Adrenal gland (tissue), 12 donors: Measurements from ENCODE around the gene CNTLN. TPM values are rescaled to one million over a fixed set of nuclear protein-coding genes. Genes with fewer than 3 reads are reported as not detected.
"Not testable (repeated sequence)": the region's sequence is repeated elsewhere in the genome, so short reads cannot be mapped to it uniquely, and the experiment has no call there.

Experiments used
- DNase-seq, 7 donors: peaks; one replicate each; pipeline ENCODE4 v3.0.0-alpha.2; 2019 to 2020
- H3K27ac ChIP-seq, 5 donors: fragments of 200-600 bp; sonication (generic) in 4 of 5; 1 replicate in 3 of 5; 2 replicates in 2 of 5; pipeline versions ENCODE4 v1.5.1 to v1.8.0; 2016 to 2020; ENCODE audit warnings: mild to moderate bottlenecking in 1 of 5
- H3K27me3 ChIP-seq: fragments of 200-600 bp; 2 replicates; pipeline ENCODE4 v1.8.0; 2021
- H3K36me3 ChIP-seq, 2 donors: fragments of 200-600 bp; replicated peaks in 1 of 2; 1 replicate in 1 of 2; 2 replicates in 1 of 2; pipeline versions ENCODE4 v1.5.1 to v1.8.0; 2018 to 2022
- H3K4me1 ChIP-seq, 2 donors: fragments of 200-600 bp; replicated peaks in 1 of 2; 1 replicate in 1 of 2; 2 replicates in 1 of 2; pipeline versions ENCODE4 v1.5.1 to v1.8.0; 2018 to 2021
- H3K4me3 ChIP-seq, 4 donors: fragments of 200-600 bp; sonication (generic) in 3 of 4; one replicate each; pipeline ENCODE4 v1.5.1; 2016 to 2018
- H3K9me3 ChIP-seq, 3 donors: fragments of 200-600 bp; sonication (generic) in 1 of 3; replicated peaks in 1 of 3; 1 replicate in 2 of 3; 2 replicates in 1 of 3; pipeline versions ENCODE4 v1.5.1 to v1.8.0; 2016 to 2021
- POLR2A ChIP-seq, 2 donors: fragments of 450-650 bp; IDR thresholded peaks; one replicate each; pipeline ENCODE4 v1.6.1; 2017; ENCODE audit warnings: antibody characterized with exemption in 2 of 2, mild to moderate bottlenecking in 2 of 2, moderate library complexity in 1 of 2
- WGBS, 4 donors: extraction: QIAGEN DNeasy Blood & Tissue Kit in 2 of 4; methylation state at CpG; one replicate each; pipeline versions ENCODE4 v1.1.5 to v1.1.7; 2013 to 2017; 5-methylcytosine and 5-hydroxymethylcytosine counted together
- intact Hi-C, 2 donors: fragments of 100-400 bp; cut with DNase I; formaldehyde crosslinking; loops; one replicate each; pipeline versions ENCODE4 v1.14.1 to v1.15.0; 2022 to 2023
- polyA plus RNA-seq, 3 donors: library from polyadenylated mRNA; stranded (reverse); fragments of 200-250 nt in 2 of 3; fragments of 350-450 nt in 1 of 3; fragmentation: Illumina TruSeq in 1 of 3; extraction: RNeasy Lipid Tissue Mini Kit (QIAGEN cat#74804) in 1 of 3; gene quantifications; one replicate each; pipeline ENCODE4 v1.2.3, GENCODE V29; 2013 to 2014
- total RNA-seq, 9 donors: library from RNA; depleted of rRNA in 4 of 9; stranded (reverse); fragments of >200 nt in 4 of 9; fragments of 120-200 nt in 1 of 9; fragmentation: NEBNext Ultra II Directional in 1 of 9; extraction: Animal tissue kit (Norgen Biotek cat#: 25700) in 1 of 9; gene quantifications; one replicate each; pipeline versions ENCODE4 v1.1.0 to v1.2.4, GENCODE V29; 2013 to 2023
- TF ChIP-seq, protein P1 (sequence below), 6 experiments: fragments of 450-650 bp in 4 of 6; fragments of 200-600 bp in 2 of 6; sonication (generic) in 1 of 6; IDR thresholded peaks; 1 replicate in 5 of 6; 2 replicates in 1 of 6; pipeline versions ENCODE4 v1.5.1 to v1.8.0; 2016 to 2021; ENCODE audit warnings: antibody characterized with exemption in 6 of 6, mild to moderate bottlenecking in 2 of 6, moderate library complexity in 1 of 6
- donor health status: healthy with polysubstance abuse.
- donor health status: Bipolar disorder and iron deficiency.
- donor health status: DM: yes; HTN: yes; CAD: no.
- donor health status: DM: no; HTN: no; CAD: no.
- donor health status: DM: no; HTN: no; CAD: no.
- donor health status: DM: yes; HTN: yes; CAD: no.

CNTLN gene
- total and polyA plus RNA-seq, 12 donors = 2.1 to 13.6 (median 6.4) TPM

DNA sequence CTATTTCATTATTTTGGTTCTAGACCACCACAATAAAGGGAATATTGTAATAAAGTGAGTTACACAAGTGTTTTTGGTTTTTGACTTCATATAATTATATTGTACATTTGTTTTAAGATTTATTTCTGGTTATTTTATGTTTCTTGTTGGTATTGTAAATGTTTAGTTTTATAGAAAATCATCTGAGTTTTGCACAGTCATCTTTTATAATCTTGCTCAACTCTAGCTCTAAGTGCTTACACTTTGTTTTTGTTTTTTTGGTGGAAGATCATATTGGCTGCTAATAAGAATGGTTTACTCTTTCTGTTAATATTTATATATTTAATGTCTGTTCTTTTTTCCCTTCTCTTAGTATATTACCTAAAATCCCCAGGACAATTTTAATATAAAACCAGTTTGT is 135.0 kb downstream of the CNTLN start:
- Histone ChIP-seq H3K27me3 (no peaks in the 10 kb centered on the region), H3K4me3 (no peak overlapping the region), H3K9me3 (no peaks in the 10 kb centered on the region), H3K27ac (no peak overlapping the region), H3K4me1 (no peaks in the 10 kb centered on the region), H3K36me3 (no peaks in the 10 kb centered on the region)
- intact Hi-C loops = no loop called here
- TF ChIP-seq POLR2A (IDR thresholded peaks at IDR 0.05) = no peak
- TF ChIP-seq, protein P1, sequence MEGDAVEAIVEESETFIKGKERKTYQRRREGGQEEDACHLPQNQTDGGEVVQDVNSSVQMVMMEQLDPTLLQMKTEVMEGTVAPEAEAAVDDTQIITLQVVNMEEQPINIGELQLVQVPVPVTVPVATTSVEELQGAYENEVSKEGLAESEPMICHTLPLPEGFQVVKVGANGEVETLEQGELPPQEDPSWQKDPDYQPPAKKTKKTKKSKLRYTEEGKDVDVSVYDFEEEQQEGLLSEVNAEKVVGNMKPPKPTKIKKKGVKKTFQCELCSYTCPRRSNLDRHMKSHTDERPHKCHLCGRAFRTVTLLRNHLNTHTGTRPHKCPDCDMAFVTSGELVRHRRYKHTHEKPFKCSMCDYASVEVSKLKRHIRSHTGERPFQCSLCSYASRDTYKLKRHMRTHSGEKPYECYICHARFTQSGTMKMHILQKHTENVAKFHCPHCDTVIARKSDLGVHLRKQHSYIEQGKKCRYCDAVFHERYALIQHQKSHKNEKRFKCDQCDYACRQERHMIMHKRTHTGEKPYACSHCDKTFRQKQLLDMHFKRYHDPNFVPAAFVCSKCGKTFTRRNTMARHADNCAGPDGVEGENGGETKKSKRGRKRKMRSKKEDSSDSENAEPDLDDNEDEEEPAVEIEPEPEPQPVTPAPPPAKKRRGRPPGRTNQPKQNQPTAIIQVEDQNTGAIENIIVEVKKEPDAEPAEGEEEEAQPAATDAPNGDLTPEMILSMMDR (IDR thresholded peaks at IDR 0.05) = no peak
- DNase-seq = no peak

DNA sequence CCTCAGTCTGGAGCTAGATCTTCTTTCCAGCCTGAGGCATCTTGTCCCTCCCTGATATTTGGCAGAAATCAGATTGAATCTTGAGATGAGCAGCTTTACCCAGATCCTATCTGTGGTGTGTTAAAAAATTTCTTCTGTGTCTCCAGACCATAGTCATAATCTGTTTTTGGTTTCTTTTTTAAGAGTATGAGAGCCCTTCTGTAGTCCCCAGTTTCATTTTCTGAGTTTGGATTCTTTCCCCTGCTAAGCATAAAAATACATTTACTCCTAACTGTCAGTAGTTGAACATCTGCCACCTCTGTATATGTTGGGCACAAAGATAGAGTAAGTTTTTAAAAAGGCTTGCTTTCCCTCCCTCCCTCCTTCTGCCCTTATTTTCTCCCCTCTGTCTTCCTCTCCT is 137.7 kb downstream of the CNTLN start:
- Histone ChIP-seq H3K4me3 (no peak overlapping the region), H3K27me3 (no peaks in the 10 kb centered on the region), H3K36me3 (no peaks in the 10 kb centered on the region), H3K9me3 (no peaks in the 10 kb centered on the region), H3K27ac (no peak overlapping the region), H3K4me1 (no peaks in the 10 kb centered on the region)
- DNase-seq = no peak
- intact Hi-C loops = no loop called here
- TF ChIP-seq POLR2A (IDR thresholded peaks at IDR 0.05) = no peak
- TF ChIP-seq, protein P1 (IDR thresholded peaks at IDR 0.05) = no peak

DNA sequence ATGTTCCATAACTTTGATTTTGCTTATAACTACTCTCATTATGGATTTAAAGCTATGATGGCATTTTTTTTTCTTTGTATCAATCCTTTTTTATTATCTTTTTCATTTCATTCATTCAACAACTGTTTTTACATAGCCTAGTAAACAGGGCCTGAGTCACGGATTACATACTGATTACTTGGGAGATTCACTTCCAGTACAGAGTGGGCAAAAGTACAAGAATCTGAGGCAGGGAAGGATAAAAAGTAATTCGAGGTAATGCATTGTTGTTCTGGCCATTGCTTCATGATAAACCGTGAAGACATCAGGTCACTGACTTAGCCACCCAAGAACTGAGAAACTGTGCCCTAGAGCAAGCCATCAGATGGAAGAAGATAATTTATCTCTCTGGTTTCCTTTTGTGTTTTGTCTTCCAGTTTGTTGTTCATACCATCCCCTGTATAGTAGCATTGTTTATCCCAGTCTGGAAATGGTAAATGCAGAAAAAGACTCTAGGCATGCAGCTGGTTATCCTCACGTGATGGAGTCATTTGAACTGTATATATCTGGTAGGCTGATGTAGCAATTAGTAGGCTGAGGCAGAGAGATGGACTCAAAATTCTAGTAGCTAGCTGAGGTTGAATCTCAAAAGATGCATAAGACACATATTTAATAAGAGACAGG is 145.6 kb downstream of the CNTLN start:
- H3K9me3 ChIP-seq = no peaks in the 10 kb centered on the region
- H3K36me3 ChIP-seq = no peaks in the 10 kb centered on the region
- no peak overlapping the region for H3K27ac ChIP-seq
- H3K4me1 ChIP-seq = no peaks in the 10 kb centered on the region
- no peak for DNase-seq
- 85 to 92% (median 88%) methylated on average over 4 of the region's 4 CpGs for WGBS, 4 donors
- H3K4me3 ChIP-seq = no peak overlapping the region
- no peak for TF ChIP-seq POLR2A (IDR thresholded peaks at IDR 0.05)
- TF ChIP-seq, protein P1 (IDR thresholded peaks at IDR 0.05) = no peak
- intact Hi-C loops = no loop called here
- no peaks in the 10 kb centered on the region for H3K27me3 ChIP-seq

DNA sequence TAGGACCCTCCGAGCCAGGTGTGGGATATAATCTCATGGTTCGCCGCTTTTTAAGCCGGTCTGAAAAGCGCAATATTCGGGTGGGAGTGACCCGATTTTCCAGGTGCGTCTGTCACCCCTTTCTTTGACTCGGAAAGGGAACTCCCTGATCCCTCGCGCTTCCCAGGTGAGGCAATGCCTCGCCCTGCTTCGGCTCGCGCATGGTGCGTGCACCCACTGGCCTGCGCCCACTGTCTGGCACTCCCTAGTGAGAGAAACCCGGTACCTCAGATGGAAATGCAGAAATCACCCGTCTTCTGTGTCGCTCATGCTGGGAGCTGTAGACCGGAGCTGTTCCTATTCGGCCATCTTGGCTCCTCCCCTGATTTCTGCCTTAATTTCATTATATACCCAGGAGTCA is 155.8 kb downstream of the CNTLN start:
- WGBS, 4 donors = 94 to 100% (median 95%) methylated on average over 1 to 16 of the region's 22 CpGs
- H3K4me1 ChIP-seq, DNase-seq, H3K4me3 ChIP-seq, H3K27me3 ChIP-seq, H3K27ac ChIP-seq, H3K9me3 ChIP-seq, intact Hi-C loops, H3K36me3 ChIP-seq: not testable (repeated sequence)

DNA sequence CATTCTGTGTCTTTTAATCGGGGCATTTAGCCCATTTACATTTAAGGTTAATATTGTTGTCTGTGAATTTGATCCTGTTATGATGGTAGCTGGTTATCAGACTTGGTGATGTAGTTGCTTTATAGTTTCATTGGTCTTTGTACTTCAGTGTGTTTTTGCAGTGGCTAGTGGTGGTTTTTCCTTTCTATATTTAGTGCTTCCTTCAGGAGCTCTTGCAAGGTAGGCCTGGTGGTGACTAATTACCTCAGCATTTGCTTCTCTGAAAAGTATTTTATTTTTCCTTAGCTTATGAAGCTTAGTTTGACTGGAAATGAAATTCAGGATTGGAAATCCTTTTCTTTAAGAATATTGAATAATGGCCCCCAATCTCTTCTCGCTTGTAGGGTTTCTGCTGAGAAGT is 156.9 kb downstream of the CNTLN start:
- WGBS, 4 donors = 93 to 98% (median 94%) methylated on average over 2 of the region's 2 CpGs
- DNase-seq = no peak

More for the DNA sequence above, 156.9 kb downstream of the CNTLN start:
- intact Hi-C loops = no loop called here
- TF ChIP-seq, protein P1 (IDR thresholded peaks at IDR 0.05) = no peak
- no peak for TF ChIP-seq POLR2A (IDR thresholded peaks at IDR 0.05)
- H3K27ac ChIP-seq = no peak overlapping the region
- no peaks in the 10 kb centered on the region for H3K4me1 ChIP-seq
- H3K4me3 ChIP-seq = no peak overlapping the region
- H3K27me3 ChIP-seq = no peaks in the 10 kb centered on the region
- no peaks in the 10 kb centered on the region for H3K36me3 ChIP-seq
- no peaks in the 10 kb centered on the region for H3K9me3 ChIP-seq
